GM12878 (cell line): ENCODE data around the gene POLD4. TPM values are rescaled to one million over a fixed set of nuclear protein-coding genes. Genes with fewer than 3 reads are reported as not detected.

ENCODE experiments used
- ATAC-seq: fragments of 200-7000 bp; cut with Tn5 transposase; 3 replicates; pipeline ENCODE4 v1.9.1; 2020; ENCODE audit warnings: mild to moderate bottlenecking, moderate library complexity
- BruUV-seq: library from RNA; stranded (reverse); fragments of 400-500 nt; replicated peaks from 2 replicates; lab custom pipeline; 2021; lab: Mats Ljungman, UMichigan
- CTCF ChIA-PET: fragments of 300-600 bp; sonication (Branson Sonifier 250); formaldehyde crosslinking; extraction: SDS; loops from one replicate; lab custom pipeline; 2021; ENCODE audit warnings: inconsistent platforms; lab: Yijun Ruan, JAX
- POLR2A ChIA-PET: fragments of 350-600 bp; formaldehyde crosslinking; extraction: SDS; loops from one replicate; lab custom pipeline; 2021; ENCODE audit warnings: inconsistent platforms; lab: Charles Lee
- RAD21 ChIA-PET: fragments of 300-600 bp; sonication (Branson Sonifier 250); formaldehyde crosslinking; loops from one replicate; lab custom pipeline; 2023; ENCODE audit warnings: antibody characterized with exemption; ENCODE audit not compliant: unreplicated experiment; lab: Charles Lee
- SMC1A ChIA-PET: fragments of 300-600 bp; sonication (Branson Sonifier 250); formaldehyde crosslinking; loops from one replicate; lab custom pipeline; 2023; ENCODE audit not compliant: unreplicated experiment, uncharacterized antibody; lab: Charles Lee
- DNase-seq: peaks from one replicate; pipeline ENCODE4 v3.0.0-alpha.2; 2011; ENCODE audit warnings: low read depth, low spot score
- FAIRE-seq: peaks from 3 replicates; lab custom pipeline; 2011; peaks lifted over from hg19 to GRCh38; lab: Jason Lieb, UNC
- H2AFZ ChIP-seq: 2 replicates; pipeline ENCODE4 v1.6.0; 2011; ENCODE audit warnings: low read depth, low read length, control low read depth; ENCODE audit not compliant: control insufficient read depth
- H3K27ac ChIP-seq: 2 replicates; pipeline ENCODE4 v1.5.1; 2011; ENCODE audit warnings: control low read depth; ENCODE audit not compliant: control insufficient read depth, insufficient read depth
- H3K27me3 ChIP-seq, 2 experiments: replicated peaks in 1 of 2; 2 replicates each; pipeline versions ENCODE4 v1.6.0 to v1.6.1; 2011; ENCODE audit warnings: low read length in 1 of 2; ENCODE audit not compliant: control insufficient read depth in 2 of 2, insufficient read depth in 2 of 2
- H3K36me3 ChIP-seq, 2 experiments: 2 replicates each; pipeline ENCODE4 v1.5.1; 2011; ENCODE audit warnings: low read length in 1 of 2; ENCODE audit not compliant: control insufficient read depth in 2 of 2, insufficient read depth in 2 of 2
- H3K4me1 ChIP-seq: 2 replicates; pipeline ENCODE4 v1.6.1; 2011; ENCODE audit warnings: mild to moderate bottlenecking, low read length, moderate library complexity, mixed read lengths; ENCODE audit not compliant: control insufficient read depth, insufficient read depth
- H3K4me2 ChIP-seq: 2 replicates; pipeline ENCODE4 v1.6.0; 2011; ENCODE audit warnings: control low read depth; ENCODE audit not compliant: control insufficient read depth, insufficient read depth
- H3K4me3 ChIP-seq: fragments of 200-600 bp; sonication (generic); 2 replicates; pipeline ENCODE4 v1.5.1; 2016
- H3K79me2 ChIP-seq: 2 replicates; pipeline ENCODE4 v1.6.0; 2011; ENCODE audit warnings: low read length; ENCODE audit not compliant: control insufficient read depth, insufficient read depth
- H3K9ac ChIP-seq: 2 replicates; pipeline ENCODE4 v1.8.0; 2011; ENCODE audit warnings: low read length, control low read depth, mixed read lengths; ENCODE audit not compliant: control insufficient read depth, insufficient read depth
- H3K9me3 ChIP-seq: replicated peaks from 3 replicates; pipeline ENCODE4 v1.5.1; 2011; ENCODE audit warnings: mild to moderate bottlenecking, low read length; ENCODE audit not compliant: control insufficient read depth, insufficient read depth
- H4K20me1 ChIP-seq: 2 replicates; pipeline ENCODE4 v1.6.0; 2011; ENCODE audit not compliant: control insufficient read depth, insufficient read depth
- BCL11A ChIP-seq: IDR thresholded peaks from 2 replicates; pipeline ENCODE4 v1.6.1; 2011; ENCODE audit warnings: low read depth, low read length
- CHD2 ChIP-seq: IDR thresholded peaks from 2 replicates; pipeline ENCODE4 v1.6.1; 2011; ENCODE audit warnings: low read depth, low read length, improper control_type of control experiment, borderline replicate concordance
- CREM ChIP-seq: IDR thresholded peaks from 2 replicates; pipeline ENCODE4 v1.6.1; 2014; ENCODE audit warnings: antibody characterized with exemption, low read depth
- FOXK2 ChIP-seq: fragments of 450-650 bp; IDR thresholded peaks from 2 replicates; pipeline ENCODE4 v1.6.1; 2017; ENCODE audit warnings: mild to moderate bottlenecking, moderate library complexity
- GATAD2B ChIP-seq: fragments of 450-650 bp; conservative IDR thresholded peaks from 2 replicates; pipeline ENCODE4 v1.6.1; 2017; ENCODE audit warnings: low read depth, mild to moderate bottlenecking, moderate library complexity
- NFYA ChIP-seq: IDR thresholded peaks from 2 replicates; pipeline ENCODE4 v1.6.1; 2011; ENCODE audit warnings: low read depth, mild to moderate bottlenecking, low read length, improper control_type of control experiment, borderline replicate concordance
- RAD51 ChIP-seq: fragments of 450-650 bp; IDR thresholded peaks from 2 replicates; pipeline ENCODE4 v1.6.1; 2016; ENCODE audit warnings: moderate library complexity, mild to moderate bottlenecking, inconsistent platforms
- WGBS: methylation state at CpG from one replicate; pipeline ENCODE4 v1.1.6; 2016; ENCODE audit warnings: low lambda C conversion rate; ENCODE audit not compliant: insufficient replicate concordance, insufficient coverage; ENCODE audit errors: missing lambda C conversion rate; 5-methylcytosine and 5-hydroxymethylcytosine counted together
- in situ Hi-C: fragments of 300-500 bp; cut with MboI; formaldehyde crosslinking; loops from 9 replicates; pipeline ENCODE4 v1.14.3; 2018; ENCODE audit warnings: mixed read lengths
- intact Hi-C: fragments of 100-400 bp; cut with micrococcal nuclease; formaldehyde crosslinking; loops from one replicate; pipeline ENCODE4 v1.14.2; 2022; ENCODE audit not compliant: unreplicated experiment
- polyA plus RNA-seq, 11 experiments: library from polyadenylated mRNA; depleted of rRNA in 4 of 11; unstranded in 6 of 11; stranded (reverse) in 5 of 11; fragments of >200 nt; fragmentation: Nextera tagmentation in 4 of 11; fragmentation: Illumina TruSeq in 1 of 11; extraction: Ambion mirVana in 4 of 11; extraction: Trizol in 1 of 11; gene quantifications; 1 replicate in 1 of 11; 2 replicates in 10 of 11; pipeline versions ENCODE4 v1.2.1 to v1.2.3, GENCODE V29; 2011 to 2016; ENCODE audit warnings: inconsistent platforms in 2 of 11, missing spikeins in 2 of 11, low read depth in 1 of 11
- total RNA-seq, 4 experiments: library from RNA; depleted of rRNA in 3 of 4; stranded (reverse); fragments of >200 nt in 3 of 4; fragmentation: Illumina TruSeq in 1 of 4; extraction: Trizol in 1 of 4; gene quantifications; 2 replicates each; pipeline versions ENCODE4 v1.2.1 to v1.2.3, GENCODE V29; 2013 to 2021
- TF ChIP-seq, protein P1 (sequence below): IDR thresholded peaks from 2 replicates; pipeline ENCODE4 v1.6.1; 2012; ENCODE audit warnings: low read depth, low read length, improper control_type of control experiment
- TF ChIP-seq, protein P2 (sequence below): fragments of 450-650 bp; IDR thresholded peaks from 2 replicates; pipeline ENCODE4 v1.6.1; 2017; ENCODE audit warnings: mild to moderate bottlenecking

The POLD4 gene
- total and polyA plus RNA-seq, 10 of the 15 experiments (the other 5 are each of a cell fraction or from before 2014, with no cell fraction given): 8.1 to 176 (median 88.1) TPM

- Histone ChIP-seq H3K36me3 (peaks cover under 1 to 22% of the 10 kb centered on the region in 2 experiments; a peak in 3 of 4 replicates), H4K20me1 (no peaks in the 10 kb centered on the region), H3K27me3 (no peaks in the 10 kb centered on the region), H2AFZ (no peak overlapping the region), H3K27ac (no peak overlapping the region), H3K79me2 (no peaks in the 10 kb centered on the region), H3K9ac (no peak overlapping the region), H3K4me1 (no peaks in the 10 kb centered on the region), H3K4me2 (no peak overlapping the region), H3K4me3 (no peak overlapping the region), H3K9me3 (no peaks in the 10 kb centered on the region)
- ChIA-PET SMC1A (no interaction called here), POLR2A (interaction anchor here (0.6 kb wide), 1 partner anchor 11 kb away, joined by 7 read pairs; no protein-coding TSS in a partner anchor), RAD21 (no interaction called here), CTCF (no interaction called here)
- in situ Hi-C loops: no loop called here
- intact Hi-C loops: no loop called here
- 91% methylated on average over 15 of the region's 15 CpGs for WGBS
- DNase-seq (no peak), ATAC-seq (no peak), FAIRE-seq (no peak)
- TF ChIP-seq CREM: no peak
- TF ChIP-seq, protein P1, sequence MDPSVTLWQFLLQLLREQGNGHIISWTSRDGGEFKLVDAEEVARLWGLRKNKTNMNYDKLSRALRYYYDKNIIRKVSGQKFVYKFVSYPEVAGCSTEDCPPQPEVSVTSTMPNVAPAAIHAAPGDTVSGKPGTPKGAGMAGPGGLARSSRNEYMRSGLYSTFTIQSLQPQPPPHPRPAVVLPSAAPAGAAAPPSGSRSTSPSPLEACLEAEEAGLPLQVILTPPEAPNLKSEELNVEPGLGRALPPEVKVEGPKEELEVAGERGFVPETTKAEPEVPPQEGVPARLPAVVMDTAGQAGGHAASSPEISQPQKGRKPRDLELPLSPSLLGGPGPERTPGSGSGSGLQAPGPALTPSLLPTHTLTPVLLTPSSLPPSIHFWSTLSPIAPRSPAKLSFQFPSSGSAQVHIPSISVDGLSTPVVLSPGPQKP: no peak
- TF ChIP-seq GATAD2B: no peak
- no peak for TF ChIP-seq NFYA
- BruUV-seq: no TSS peak
These were observed 51.3 kb downstream of the POLD4 start for GRCh38 chr11:67301951-67302516.

DNA sequence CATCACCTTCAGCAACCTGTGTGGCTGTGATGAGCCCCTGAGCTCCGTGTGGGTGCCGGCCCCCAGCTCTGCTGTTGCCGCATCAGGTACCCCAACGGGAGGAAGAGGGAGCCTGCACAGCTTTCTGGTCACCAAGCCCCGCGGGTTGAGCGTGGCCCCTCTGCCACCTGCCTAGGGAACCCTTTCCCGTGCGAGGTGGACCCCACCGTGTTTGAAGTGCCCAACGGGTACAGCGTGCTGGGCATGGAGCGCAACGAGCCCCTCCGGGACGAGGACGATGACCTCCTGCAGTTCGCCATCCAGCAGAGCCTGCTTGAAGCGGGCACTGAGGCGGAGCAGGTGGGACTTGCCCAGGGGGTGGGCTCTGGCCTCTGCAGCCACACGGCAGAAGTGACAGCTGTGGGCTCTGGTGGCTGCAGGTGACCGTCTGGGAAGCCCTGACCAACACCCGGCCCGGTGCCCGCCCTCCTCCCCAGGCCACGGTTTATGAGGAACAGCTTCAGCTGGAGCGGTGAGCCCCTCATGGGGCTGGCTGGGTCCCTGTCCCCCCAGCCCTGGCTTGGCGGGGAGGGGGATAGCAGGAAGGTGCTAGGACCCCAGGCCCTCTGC lies 51.9 kb downstream of the POLD4 start:
- H3K79me2 ChIP-seq: no peaks in the 10 kb centered on the region; the same call in 1 of the 2 replicates
- ChIA-PET RAD21 (no interaction called here), POLR2A (interaction anchor here (1.0 kb wide), 1 partner anchor 14 kb away, joined by 3 read pairs; no protein-coding TSS in a partner anchor), CTCF (no interaction called here), SMC1A (no interaction called here)
- no peak overlapping the region for H3K4me3 ChIP-seq
- H3K4me1 ChIP-seq: no peaks in the 10 kb centered on the region
- TSS peak; percentile 37 for BruUV-seq
- peaks cover 7 to 22% of the 10 kb centered on the region in 2 experiments for H3K36me3 ChIP-seq
- H3K4me2 ChIP-seq: no peak overlapping the region
- intact Hi-C loops: no loop called here
- peaks cover 3% of the 10 kb centered on the region; the same call in 1 of the 3 replicates for H3K9me3 ChIP-seq
- H4K20me1 ChIP-seq: no peaks in the 10 kb centered on the region
- ATAC-seq: no peak
- H3K9ac ChIP-seq: no peak overlapping the region
- 96% methylated on average over 26 of the region's 28 CpGs for WGBS
- no peak overlapping the region for H2AFZ ChIP-seq
- DNase-seq: no peak
- FAIRE-seq: no peak
- no peaks in the 10 kb centered on the region for H3K27me3 ChIP-seq
- H3K27ac ChIP-seq: no peak overlapping the region
- in situ Hi-C loops: no loop called here
- no peak for TF ChIP-seq BCL11A
- TF ChIP-seq, protein P2, sequence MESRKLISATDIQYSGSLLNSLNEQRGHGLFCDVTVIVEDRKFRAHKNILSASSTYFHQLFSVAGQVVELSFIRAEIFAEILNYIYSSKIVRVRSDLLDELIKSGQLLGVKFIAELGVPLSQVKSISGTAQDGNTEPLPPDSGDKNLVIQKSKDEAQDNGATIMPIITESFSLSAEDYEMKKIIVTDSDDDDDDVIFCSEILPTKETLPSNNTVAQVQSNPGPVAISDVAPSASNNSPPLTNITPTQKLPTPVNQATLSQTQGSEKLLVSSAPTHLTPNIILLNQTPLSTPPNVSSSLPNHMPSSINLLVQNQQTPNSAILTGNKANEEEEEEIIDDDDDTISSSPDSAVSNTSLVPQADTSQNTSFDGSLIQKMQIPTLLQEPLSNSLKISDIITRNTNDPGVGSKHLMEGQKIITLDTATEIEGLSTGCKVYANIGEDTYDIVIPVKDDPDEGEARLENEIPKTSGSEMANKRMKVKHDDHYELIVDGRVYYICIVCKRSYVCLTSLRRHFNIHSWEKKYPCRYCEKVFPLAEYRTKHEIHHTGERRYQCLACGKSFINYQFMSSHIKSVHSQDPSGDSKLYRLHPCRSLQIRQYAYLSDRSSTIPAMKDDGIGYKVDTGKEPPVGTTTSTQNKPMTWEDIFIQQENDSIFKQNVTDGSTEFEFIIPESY: no peak
- TF ChIP-seq RAD51: no peak
- TF ChIP-seq CHD2: no peak
- no peak for TF ChIP-seq FOXK2
